H9 (cell line): ENCODE results near the gene UST. TPM values are rescaled to one million over a fixed set of nuclear protein-coding genes. Genes with fewer than 3 reads are reported as not detected.

Experiments
- DNase-seq: peaks from one replicate; pipeline ENCODE4 v3.0.0-alpha.2; 2017
- H2AFZ ChIP-seq: one replicate; pipeline ENCODE4 v1.6.1; 2013; ENCODE audit warnings: mild to moderate bottlenecking, low read length, control low read depth, moderate library complexity
- H2AK5ac ChIP-seq: 2 replicates; pipeline ENCODE4 v1.6.1; 2013; ENCODE audit warnings: low read length, control low read depth, mixed read lengths; ENCODE audit not compliant: insufficient read length
- H2BK120ac ChIP-seq: one replicate; pipeline ENCODE4 v1.6.1; 2013; ENCODE audit warnings: low read depth, mild to moderate bottlenecking, low read length, control low read depth, inconsistent platforms; ENCODE audit not compliant: poor library complexity, severe bottlenecking
- H2BK12ac ChIP-seq: 2 replicates; pipeline ENCODE4 v1.6.1; 2013; ENCODE audit warnings: low read length, control low read depth, mixed read lengths, low read depth; ENCODE audit not compliant: insufficient read length
- H2BK15ac ChIP-seq: 2 replicates; pipeline ENCODE4 v1.6.1; 2013; ENCODE audit warnings: low read depth, low read length, control low read depth
- H2BK20ac ChIP-seq: one replicate; pipeline ENCODE4 v1.6.1; 2013; ENCODE audit warnings: low read depth, mild to moderate bottlenecking, low read length, control low read depth, inconsistent platforms; ENCODE audit not compliant: poor library complexity, severe bottlenecking
- H2BK5ac ChIP-seq: 2 replicates; pipeline ENCODE4 v1.6.1; 2013; ENCODE audit warnings: low read length, control low read depth, mixed read lengths; ENCODE audit not compliant: insufficient read length
- H3K14ac ChIP-seq: 2 replicates; pipeline ENCODE4 v1.6.1; 2013; ENCODE audit warnings: low read length, control low read depth; ENCODE audit not compliant: insufficient read depth
- H3K18ac ChIP-seq: 2 replicates; pipeline ENCODE4 v1.6.1; 2013; ENCODE audit warnings: low read depth, mild to moderate bottlenecking, mixed read lengths, low read length, control low read depth; ENCODE audit not compliant: insufficient read length
- H3K23ac ChIP-seq: 2 replicates; pipeline ENCODE4 v1.6.1; 2013; ENCODE audit warnings: low read length, control low read depth, mixed read lengths, low read depth; ENCODE audit not compliant: insufficient read length
- H3K23me2 ChIP-seq: 2 replicates; pipeline ENCODE4 v1.6.1; 2013; ENCODE audit warnings: low read depth, mild to moderate bottlenecking, mixed read lengths, low read length, control low read depth; ENCODE audit not compliant: insufficient read length, poor library complexity, severe bottlenecking
- H3K27ac ChIP-seq: 2 replicates; pipeline ENCODE4 v1.5.1; 2013; ENCODE audit warnings: low read length, control low read depth, mixed read lengths, low read depth; ENCODE audit not compliant: insufficient read length
- H3K27me3 ChIP-seq: 2 replicates; pipeline ENCODE4 v1.6.1; 2013; ENCODE audit warnings: low read length, control low read depth, inconsistent platforms; ENCODE audit not compliant: insufficient read depth
- H3K4ac ChIP-seq: 2 replicates; pipeline ENCODE4 v1.6.1; 2013; ENCODE audit warnings: low read depth, mild to moderate bottlenecking, control low read depth, inconsistent platforms, low read length, moderate library complexity
- H3K4me1 ChIP-seq: 2 replicates; pipeline ENCODE4 v1.6.1; 2013; ENCODE audit warnings: low read length, control low read depth, inconsistent platforms; ENCODE audit not compliant: insufficient read depth
- H3K4me2 ChIP-seq: 2 replicates; pipeline ENCODE4 v1.6.1; 2013; ENCODE audit warnings: low read length, control low read depth, mixed read lengths; ENCODE audit not compliant: insufficient read length, insufficient read depth
- H3K56ac ChIP-seq: 2 replicates; pipeline ENCODE4 v1.6.1; 2013; ENCODE audit warnings: low read depth, mild to moderate bottlenecking, mixed read lengths, low read length, control low read depth; ENCODE audit not compliant: insufficient read length
- H3K79me1 ChIP-seq: 2 replicates; pipeline ENCODE4 v1.6.1; 2013; ENCODE audit warnings: low read depth, mild to moderate bottlenecking, moderate library complexity, low read length, control low read depth, inconsistent platforms; ENCODE audit not compliant: insufficient read depth, poor library complexity, severe bottlenecking
- H3K79me2 ChIP-seq: 2 replicates; pipeline ENCODE4 v1.6.1; 2013; ENCODE audit warnings: low read length, control low read depth, inconsistent platforms; ENCODE audit not compliant: insufficient read depth
- H3K9ac ChIP-seq: 2 replicates; pipeline ENCODE4 v1.6.1; 2013; ENCODE audit warnings: low read length, control low read depth, mixed read lengths; ENCODE audit not compliant: insufficient read length; ENCODE audit errors: extremely low read depth
- H3K9me3 ChIP-seq: one replicate; pipeline ENCODE4 v1.6.1; 2013; ENCODE audit warnings: low read depth, low read length, inconsistent platforms; ENCODE audit not compliant: control insufficient read depth
- H3T11ph ChIP-seq: one replicate; pipeline ENCODE4 v1.6.1; 2013; ENCODE audit warnings: mild to moderate bottlenecking, low read length, control low read depth, inconsistent platforms
- H4K20me1 ChIP-seq: one replicate; pipeline ENCODE4 v1.6.1; 2013; ENCODE audit not compliant: control insufficient read depth, insufficient read length, insufficient read depth
- H4K5ac ChIP-seq: 2 replicates; pipeline ENCODE4 v1.6.1; 2013; ENCODE audit warnings: low read depth, mild to moderate bottlenecking, mixed read lengths, low read length, control low read depth; ENCODE audit not compliant: insufficient read length
- H4K8ac ChIP-seq: replicated peaks from 2 replicates; pipeline ENCODE4 v1.6.1; 2013; ENCODE audit warnings: low read length, control low read depth, mixed read lengths, low read depth; ENCODE audit not compliant: insufficient read length
- H4K91ac ChIP-seq: 2 replicates; pipeline ENCODE4 v1.6.1; 2013; ENCODE audit warnings: low read depth, mild to moderate bottlenecking, moderate library complexity, mixed read lengths, low read length, control low read depth; ENCODE audit not compliant: insufficient read length
- H3K27ac Mint-ChIP-seq, 3 experiments: 2 replicates in 2 of 3; 3 replicates in 1 of 3; pipeline ENCODE4 v1.8.0; 2020 to 2021; ENCODE audit warnings: mixed read lengths in 3 of 3, mild to moderate bottlenecking in 1 of 3, moderate library complexity in 1 of 3
- H3K27me3 Mint-ChIP-seq: 2 replicates; pipeline ENCODE4 v1.8.0; 2021; ENCODE audit warnings: low read depth, mild to moderate bottlenecking, moderate library complexity, mixed read lengths
- H3K36me3 Mint-ChIP-seq, 3 experiments: 2 replicates in 2 of 3; 3 replicates in 1 of 3; pipeline ENCODE4 v1.8.0; 2020 to 2021; ENCODE audit warnings: low read depth in 3 of 3, mixed read lengths in 3 of 3; ENCODE audit not compliant: insufficient read depth in 1 of 3
- H3K4me1 Mint-ChIP-seq, 2 experiments: 2 replicates each; pipeline ENCODE4 v1.8.0; 2020; ENCODE audit warnings: mixed read lengths in 2 of 2
- H3K4me3 Mint-ChIP-seq, 2 experiments: 2 replicates in 1 of 2; 3 replicates in 1 of 2; pipeline ENCODE4 v1.8.0; 2020 to 2021; ENCODE audit warnings: mild to moderate bottlenecking in 2 of 2, mixed read lengths in 2 of 2, moderate library complexity in 1 of 2
- H3K9me3 Mint-ChIP-seq, 2 experiments: 2 replicates in 1 of 2; 3 replicates in 1 of 2; pipeline ENCODE4 v1.8.0; 2020; ENCODE audit warnings: mild to moderate bottlenecking in 2 of 2, mixed read lengths in 2 of 2, moderate library complexity in 1 of 2
- WGBS: extraction: QIAGEN DNeasy Blood & Tissue Kit; methylation state at CpG from one replicate; pipeline ENCODE4 v1.1.7; 2013; ENCODE audit warnings: missing lambda C conversion rate, low lambda C conversion rate, mixed read lengths; ENCODE audit not compliant: insufficient read length; ENCODE audit errors: extremely low coverage; 5-methylcytosine and 5-hydroxymethylcytosine counted together
- total RNA-seq: library from RNA; stranded (reverse); gene quantifications from 2 replicates; pipeline ENCODE4 v1.2.1, GENCODE V29; 2021
- TF ChIP-seq, protein P1 (sequence below): fragments of 200-600 bp; sonication (generic); conservative IDR thresholded peaks from 3 replicates; pipeline ENCODE4 v1.8.0; 2021; ENCODE audit warnings: antibody characterized with exemption, mild to moderate bottlenecking

UST gene
- total RNA-seq, 1 experiment from 2014 or later: 14.4 TPM

DNA sequence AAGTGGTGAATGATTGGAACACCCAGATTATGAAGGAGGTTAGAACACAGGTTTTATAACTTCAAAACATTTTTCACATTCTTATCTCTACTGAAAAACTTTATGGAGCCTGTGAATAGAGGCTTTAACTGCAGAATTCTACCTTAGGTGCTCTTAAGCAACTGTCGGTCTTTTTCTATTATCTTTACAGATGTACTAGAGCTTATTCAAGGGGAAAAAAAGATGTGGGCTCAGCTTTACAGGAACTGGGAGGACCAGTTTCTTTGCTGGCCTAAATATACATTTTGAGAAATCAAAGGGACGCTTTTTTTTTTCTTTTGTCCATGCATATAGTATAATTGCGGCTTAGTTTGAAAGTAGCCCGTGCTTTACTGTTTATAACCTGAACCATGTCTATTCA lies 58.9 kb downstream of the UST start:
- Mint-ChIP-seq H3K4me1 (peaks cover 43 to 48% of the 10 kb centered on the region in 2 experiments), H3K36me3 (peaks cover 0 to 15% (median 11%) of the 10 kb centered on the region in 3 experiments; a peak in 4 of 7 replicates), H3K27ac (no peak overlapping the region), H3K9me3 (peaks cover 0 to 7% of the 10 kb centered on the region in 2 experiments; a peak in 1 of 5 replicates), H3K4me3 (no peak overlapping the region), H3K27me3 (no peaks in the 10 kb centered on the region)
- Histone ChIP-seq H3K14ac (no peak overlapping the region), H4K5ac (no peak overlapping the region), H3T11ph (no peak overlapping the region), H3K4me2 (no peak overlapping the region), H3K9me3 (no peaks in the 10 kb centered on the region), H2BK15ac (no peak overlapping the region), H2BK20ac (no peak overlapping the region), H4K8ac (no peak overlapping the region), H3K23me2 (no peaks in the 10 kb centered on the region), H3K4me1 (peaks cover 10% of the 10 kb centered on the region), H2BK120ac (no peak overlapping the region), H3K9ac (no peak overlapping the region), H4K91ac (no peak overlapping the region), H3K27me3 (no peaks in the 10 kb centered on the region), H3K56ac (no peak overlapping the region), H3K79me2 (peaks cover 40% of the 10 kb centered on the region; the same call in 1 of the 2 replicates), H2BK12ac (no peak overlapping the region), H3K23ac (no peak overlapping the region), H3K4ac (no peak overlapping the region), H4K20me1 (no peaks in the 10 kb centered on the region), H2AFZ (no peak overlapping the region), H2AK5ac (no peak overlapping the region), H3K18ac (no peak overlapping the region), H3K79me1 (no peaks in the 10 kb centered on the region), H2BK5ac (no peak overlapping the region), H3K27ac (no peak overlapping the region)
- no CpG with 5 or more reads among the region's 4 CpGs for WGBS
- DNase-seq: no peak
- TF ChIP-seq, protein P1, sequence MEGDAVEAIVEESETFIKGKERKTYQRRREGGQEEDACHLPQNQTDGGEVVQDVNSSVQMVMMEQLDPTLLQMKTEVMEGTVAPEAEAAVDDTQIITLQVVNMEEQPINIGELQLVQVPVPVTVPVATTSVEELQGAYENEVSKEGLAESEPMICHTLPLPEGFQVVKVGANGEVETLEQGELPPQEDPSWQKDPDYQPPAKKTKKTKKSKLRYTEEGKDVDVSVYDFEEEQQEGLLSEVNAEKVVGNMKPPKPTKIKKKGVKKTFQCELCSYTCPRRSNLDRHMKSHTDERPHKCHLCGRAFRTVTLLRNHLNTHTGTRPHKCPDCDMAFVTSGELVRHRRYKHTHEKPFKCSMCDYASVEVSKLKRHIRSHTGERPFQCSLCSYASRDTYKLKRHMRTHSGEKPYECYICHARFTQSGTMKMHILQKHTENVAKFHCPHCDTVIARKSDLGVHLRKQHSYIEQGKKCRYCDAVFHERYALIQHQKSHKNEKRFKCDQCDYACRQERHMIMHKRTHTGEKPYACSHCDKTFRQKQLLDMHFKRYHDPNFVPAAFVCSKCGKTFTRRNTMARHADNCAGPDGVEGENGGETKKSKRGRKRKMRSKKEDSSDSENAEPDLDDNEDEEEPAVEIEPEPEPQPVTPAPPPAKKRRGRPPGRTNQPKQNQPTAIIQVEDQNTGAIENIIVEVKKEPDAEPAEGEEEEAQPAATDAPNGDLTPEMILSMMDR: no peak
